GM19468 (cell line): ENCODE data around the gene MT1X.
"Not testable (repeated sequence)": the region's sequence is repeated elsewhere in the genome, so short reads cannot be mapped to it uniquely, and the experiment has no call there.

Experiments used
- ATAC-seq: cut with Tn5 transposase; IDR thresholded peaks from one replicate; pipeline ENCODE4 v1.9.1; 2021; ENCODE audit warnings: mild to moderate bottlenecking, moderate library complexity, moderate number of reproducible peaks; ENCODE audit not compliant: unreplicated experiment; ENCODE audit errors: extremely low read depth

Gene MT1X

GRCh38 chr16:56708525-56709442 is 26.5 kb downstream of the MT1X start:
- no peak for ATAC-seq

- ATAC-seq, result no peak
Observed at GRCh38 chr16:56709443-56710040, 27.3 kb downstream of the MT1X start.

GRCh38 chr16:56710181-56710737 is 28.0 kb downstream of the MT1X start:
- no peak for ATAC-seq

- no peak for ATAC-seq
Observed at GRCh38 chr16:56711862-56712261, 29.6 kb downstream of the MT1X start.

- ATAC-seq, result no peak
Observed at GRCh38 chr16:56713794-56714193, 31.5 kb downstream of the MT1X start.

- ATAC-seq, result no peak
Observed at GRCh38 chr16:56715126-56715525, 32.9 kb downstream of the MT1X start.

GRCh38 chr16:56716761-56717160 is 34.5 kb downstream of the MT1X start:
- no peak for ATAC-seq

GRCh38 chr16:56717532-56717931 is 35.3 kb downstream of the MT1X start:
- ATAC-seq, result not testable (repeated sequence)

GRCh38 chr16:56722200-56722842 is 40.1 kb downstream of the MT1X start:
- no peak for ATAC-seq

- no peak for ATAC-seq
Observed at GRCh38 chr16:56724191-56724590, 41.9 kb downstream of the MT1X start.

- ATAC-seq, result no peak
Observed at GRCh38 chr16:56726283-56726682, 44.0 kb downstream of the MT1X start.

- ATAC-seq, result no peak
Observed at GRCh38 chr16:56726926-56727325, 44.7 kb downstream of the MT1X start.

- no peak for ATAC-seq
Observed at GRCh38 chr16:56728027-56728426, 45.8 kb downstream of the MT1X start.

- no peak for ATAC-seq
Observed at GRCh38 chr16:56728980-56729734, 46.9 kb downstream of the MT1X start.

- peak; percentile 64 for ATAC-seq
Observed at GRCh38 chr16:56729735-56730662, 47.7 kb downstream of the MT1X start, which contains the start of gene NUP93. Gene NUP93, plus strand, starts transcription at chr16:56730129. Its CDS starts 18,119 bp downstream, at chr16:56748248.

- no peak for ATAC-seq
Observed at GRCh38 chr16:56732366-56732765, 50.1 kb downstream of the MT1X start.

GRCh38 chr16:56732832-56733231 is 50.6 kb downstream of the MT1X start:
- ATAC-seq, result no peak
